Thoracic aorta (tissue), 2 donors: ENCODE data around the gene RPS6KA5. TPM values are rescaled to one million over a fixed set of nuclear protein-coding genes. Genes with fewer than 3 reads are reported as not detected.
A peak's percentile ranks its signal among the peaks of the same experiment; 100 is the strongest.

Experiments used
- ATAC-seq: fragments of 150-250 bp; one replicate; pipeline ENCODE4 v1.8.0; 2017; ENCODE audit warnings: low read depth; ENCODE audit not compliant: insufficient number of reproducible peaks, low FRiP score
- DNase-seq: peaks from one replicate; pipeline ENCODE4 v3.0.0-alpha.2; 2020; ENCODE audit warnings: low spot score
- H3K27ac ChIP-seq, 2 donors: fragments of 200-600 bp; sonication (generic); 1 replicate in 1 of 2; 2 replicates in 1 of 2; pipeline ENCODE4 v1.5.1; 2016; ENCODE audit warnings: mild to moderate bottlenecking in 2 of 2, moderate library complexity in 2 of 2
- H3K27me3 ChIP-seq: fragments of 200-600 bp; sonication (generic); replicated peaks from 2 replicates; pipeline ENCODE4 v1.6.0; 2016; ENCODE audit warnings: mild to moderate bottlenecking; ENCODE audit not compliant: insufficient read depth
- H3K36me3 ChIP-seq: fragments of 200-600 bp; sonication (generic); one replicate; pipeline ENCODE4 v1.5.1; 2016
- H3K4me1 ChIP-seq, 2 donors: fragments of 200-600 bp; sonication (generic); 1 replicate in 1 of 2; 2 replicates in 1 of 2; pipeline versions ENCODE4 v1.5.1 to v1.6.0; 2016; ENCODE audit warnings: low read depth in 2 of 2, mild to moderate bottlenecking in 1 of 2; ENCODE audit not compliant: control insufficient read depth in 1 of 2
- H3K4me3 ChIP-seq: fragments of 200-600 bp; sonication (generic); 2 replicates; pipeline ENCODE4 v1.5.1; 2016; ENCODE audit warnings: mild to moderate bottlenecking
- H3K9me3 ChIP-seq: fragments of 200-600 bp; sonication (generic); 2 replicates; pipeline ENCODE4 v1.5.1; 2016
- total RNA-seq, 2 donors: library from RNA; depleted of rRNA; stranded (reverse); fragments of >200 nt; gene quantifications; one replicate each; pipeline versions ENCODE4 v1.1.0 to v1.2.3, GENCODE V29; 2016
- TF ChIP-seq, protein P1 (sequence below): fragments of 200-600 bp; sonication (generic); IDR thresholded peaks from one replicate; pipeline ENCODE4 v1.5.1; 2019; ENCODE audit warnings: antibody characterized with exemption

The RPS6KA5 gene
- total RNA-seq, 2 donors from 2014 or later: 1.4 to 4.6 TPM

DNA sequence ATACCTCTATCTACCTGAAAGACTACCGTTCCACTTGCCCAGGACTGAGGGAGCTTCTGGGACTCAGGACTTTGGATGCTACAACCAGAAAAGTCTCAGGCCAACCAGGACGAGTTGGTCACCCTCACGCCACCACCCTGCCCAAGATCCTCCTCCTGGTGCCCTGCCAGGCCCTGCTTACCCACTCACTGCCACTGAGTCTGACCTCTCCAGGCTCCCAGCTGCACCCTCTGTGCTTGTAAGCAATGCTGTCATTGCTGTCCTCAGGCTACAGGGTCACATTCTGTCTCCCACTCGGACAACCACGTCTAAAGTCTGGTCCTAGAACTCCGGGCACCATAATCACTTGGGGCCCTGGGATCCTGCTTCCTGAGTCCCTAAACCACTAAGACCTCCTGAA, 253.4 kb downstream of the RPS6KA5 start:
- no peaks in the 10 kb centered on the region for H3K9me3 ChIP-seq
- H3K27me3 ChIP-seq: no peaks in the 10 kb centered on the region
- TF ChIP-seq, protein P1, sequence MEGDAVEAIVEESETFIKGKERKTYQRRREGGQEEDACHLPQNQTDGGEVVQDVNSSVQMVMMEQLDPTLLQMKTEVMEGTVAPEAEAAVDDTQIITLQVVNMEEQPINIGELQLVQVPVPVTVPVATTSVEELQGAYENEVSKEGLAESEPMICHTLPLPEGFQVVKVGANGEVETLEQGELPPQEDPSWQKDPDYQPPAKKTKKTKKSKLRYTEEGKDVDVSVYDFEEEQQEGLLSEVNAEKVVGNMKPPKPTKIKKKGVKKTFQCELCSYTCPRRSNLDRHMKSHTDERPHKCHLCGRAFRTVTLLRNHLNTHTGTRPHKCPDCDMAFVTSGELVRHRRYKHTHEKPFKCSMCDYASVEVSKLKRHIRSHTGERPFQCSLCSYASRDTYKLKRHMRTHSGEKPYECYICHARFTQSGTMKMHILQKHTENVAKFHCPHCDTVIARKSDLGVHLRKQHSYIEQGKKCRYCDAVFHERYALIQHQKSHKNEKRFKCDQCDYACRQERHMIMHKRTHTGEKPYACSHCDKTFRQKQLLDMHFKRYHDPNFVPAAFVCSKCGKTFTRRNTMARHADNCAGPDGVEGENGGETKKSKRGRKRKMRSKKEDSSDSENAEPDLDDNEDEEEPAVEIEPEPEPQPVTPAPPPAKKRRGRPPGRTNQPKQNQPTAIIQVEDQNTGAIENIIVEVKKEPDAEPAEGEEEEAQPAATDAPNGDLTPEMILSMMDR: no peak
- no peak for ATAC-seq
- peaks cover 0 to 48% of the 10 kb centered on the region in 2 donors for H3K4me1 ChIP-seq
- H3K27ac ChIP-seq: no peak overlapping the region
- H3K36me3 ChIP-seq: no peaks in the 10 kb centered on the region
- no peak overlapping the region for H3K4me3 ChIP-seq
- no peak for DNase-seq

DNA sequence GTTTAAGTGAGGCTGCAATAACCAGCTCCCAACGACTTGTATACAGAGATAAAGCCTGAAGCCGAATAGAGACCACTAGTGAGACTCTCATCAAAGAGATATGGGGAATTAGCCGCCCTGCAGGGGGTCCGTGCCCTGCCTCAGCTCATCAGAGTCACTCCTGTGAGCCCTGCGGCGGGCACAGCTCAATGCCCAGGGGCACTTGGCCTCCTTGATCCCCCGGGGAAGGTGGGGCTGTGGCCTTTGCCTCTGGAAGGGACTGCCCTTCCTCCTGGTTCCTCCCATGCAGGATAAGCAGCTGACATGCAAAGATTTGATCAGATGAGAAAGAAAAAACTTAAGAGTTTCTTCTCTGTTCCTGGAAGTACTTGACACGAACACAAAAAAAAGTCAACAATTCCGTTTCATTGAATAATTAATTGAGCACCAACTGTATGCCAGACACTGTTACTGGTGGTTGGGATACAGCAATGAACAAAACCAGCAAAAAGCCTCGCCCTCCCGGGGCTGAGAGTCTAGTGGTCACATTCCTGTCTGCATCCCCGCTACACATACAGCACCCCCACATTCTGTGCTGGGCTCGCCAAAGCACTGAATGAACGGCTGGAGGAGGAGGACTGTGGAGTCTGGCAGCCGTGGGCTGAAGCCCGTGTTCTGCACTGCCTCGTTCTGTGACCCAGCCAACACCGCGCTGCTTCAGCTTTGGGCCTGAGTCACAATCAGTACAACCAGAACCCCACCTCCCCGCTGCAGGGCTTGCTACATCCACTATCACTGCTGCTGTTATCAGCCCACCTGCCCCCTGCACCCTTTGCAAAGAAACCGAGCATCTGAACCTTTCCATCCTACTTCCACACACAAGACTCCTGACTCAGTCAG, 254.5 kb downstream of the RPS6KA5 start:
- ATAC-seq: no peak
- H3K27ac ChIP-seq: no peak overlapping the region
- no peaks in the 10 kb centered on the region for H3K36me3 ChIP-seq

GRCh38 chr14:90805084-90805391, 255.4 kb downstream of the RPS6KA5 start:
- peaks cover 0 to 42% of the 10 kb centered on the region in 2 donors for H3K4me1 ChIP-seq
- H3K27me3 ChIP-seq: no peaks in the 10 kb centered on the region
- DNase-seq (no peak), ATAC-seq (no peak)
- no peaks in the 10 kb centered on the region for H3K36me3 ChIP-seq
- no peaks in the 10 kb centered on the region for H3K9me3 ChIP-seq
- no peak overlapping the region for H3K4me3 ChIP-seq
- TF ChIP-seq, protein P1: no peak
- H3K27ac ChIP-seq: no peak overlapping the region

More for the DNA sequence above, 254.5 kb downstream of the RPS6KA5 start:
- Histone ChIP-seq H3K27me3 (no peaks in the 10 kb centered on the region), H3K9me3 (no peaks in the 10 kb centered on the region), H3K4me1 (peaks cover 0 to 48% of the 10 kb centered on the region in 2 donors), H3K4me3 (no peak overlapping the region)
- TF ChIP-seq, protein P1: no peak
- no peak for DNase-seq

- no peak overlapping the region for H3K4me3 ChIP-seq
- ATAC-seq: no peak
- H3K9me3 ChIP-seq: no peaks in the 10 kb centered on the region
- H3K4me1 ChIP-seq: peaks cover 0 to 37% of the 10 kb centered on the region in 2 donors
- H3K27ac ChIP-seq: no peak overlapping the region
- DNase-seq: no peak
- TF ChIP-seq, protein P1: no peak
- no peaks in the 10 kb centered on the region for H3K36me3 ChIP-seq
- H3K27me3 ChIP-seq: no peaks in the 10 kb centered on the region
Observed at GRCh38 chr14:90804292-90805083, 256.0 kb downstream of the RPS6KA5 start.

DNA sequence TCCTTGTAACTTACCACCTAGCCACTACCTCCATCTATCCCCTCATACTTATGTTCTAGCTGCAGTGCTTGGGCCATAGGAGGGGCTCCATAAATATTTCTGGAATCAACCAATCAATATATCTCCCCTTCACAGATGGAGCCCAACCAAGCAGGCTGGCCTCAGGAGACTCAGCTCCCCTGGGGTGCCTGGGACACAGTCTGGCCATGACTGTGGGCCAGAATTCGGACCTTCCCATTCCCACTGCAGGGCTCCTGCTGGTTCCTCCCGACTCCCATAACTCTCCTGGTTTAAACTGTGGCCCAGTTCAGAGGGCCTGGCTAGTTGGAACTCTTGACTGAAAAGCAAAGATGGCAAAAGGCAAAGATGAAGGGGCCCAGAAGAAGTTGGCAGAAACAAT, 257.2 kb downstream of the RPS6KA5 start:
- TF ChIP-seq, protein P1: no peak
- H3K4me3 ChIP-seq: no peak overlapping the region
- H3K27ac ChIP-seq: peak overlapping the region in 1 of 2 donors; percentile 46
- peaks cover 0 to 33% of the 10 kb centered on the region in 2 donors for H3K4me1 ChIP-seq
- no peaks in the 10 kb centered on the region for H3K36me3 ChIP-seq
- DNase-seq: no peak
- no peak for ATAC-seq
- no peaks in the 10 kb centered on the region for H3K9me3 ChIP-seq
- H3K27me3 ChIP-seq: no peaks in the 10 kb centered on the region
